ENCODE data around the gene CCL4.
"Not testable (repeated sequence)": the region's sequence is repeated elsewhere in the genome, so short reads cannot be mapped to it uniquely, and the experiment has no call there.

DNA sequence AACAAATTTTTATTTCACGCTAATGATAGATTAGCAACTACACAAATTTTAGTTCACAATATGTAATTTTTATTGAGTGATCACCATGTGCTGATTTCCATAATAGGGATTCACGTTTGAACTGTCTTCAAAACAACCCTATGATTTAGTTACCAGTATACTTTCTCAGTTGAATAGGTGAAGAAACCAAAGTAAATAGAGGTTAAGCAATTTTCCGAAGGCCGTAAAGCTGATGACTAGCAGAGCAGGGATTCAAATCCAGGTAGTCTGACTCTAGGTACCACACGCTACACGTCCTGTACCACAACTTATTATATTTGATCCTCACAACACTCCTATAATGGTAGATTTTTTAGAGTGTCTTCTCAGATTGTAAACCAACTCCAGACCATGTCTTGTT, 10.9 kb upstream of the CCL4 start:
- not testable (repeated sequence) for TF ChIP-seq POLR2A, CTCF (IDR thresholded peaks at IDR 0.05)

All from uterus (tissue), 2 donors.